GM12878 (cell line): ENCODE data around the gene NCBP2. TPM values are rescaled to one million over a fixed set of nuclear protein-coding genes. Genes with fewer than 3 reads are reported as not detected.

ENCODE experiments used
- ATAC-seq: fragments of 200-7000 bp; cut with Tn5 transposase; 3 replicates; pipeline ENCODE4 v1.9.1; 2020; ENCODE audit warnings: mild to moderate bottlenecking, moderate library complexity
- BruUV-seq: library from RNA; stranded (reverse); fragments of 400-500 nt; replicated peaks from 2 replicates; lab custom pipeline; 2021; lab: Mats Ljungman, UMichigan
- CTCF ChIA-PET: fragments of 300-600 bp; sonication (Branson Sonifier 250); formaldehyde crosslinking; extraction: SDS; loops from one replicate; lab custom pipeline; 2021; ENCODE audit warnings: inconsistent platforms; lab: Yijun Ruan, JAX
- POLR2A ChIA-PET: fragments of 350-600 bp; formaldehyde crosslinking; extraction: SDS; loops from one replicate; lab custom pipeline; 2021; ENCODE audit warnings: inconsistent platforms; lab: Charles Lee
- RAD21 ChIA-PET: fragments of 300-600 bp; sonication (Branson Sonifier 250); formaldehyde crosslinking; loops from one replicate; lab custom pipeline; 2023; ENCODE audit warnings: antibody characterized with exemption; ENCODE audit not compliant: unreplicated experiment; lab: Charles Lee
- SMC1A ChIA-PET: fragments of 300-600 bp; sonication (Branson Sonifier 250); formaldehyde crosslinking; loops from one replicate; lab custom pipeline; 2023; ENCODE audit not compliant: unreplicated experiment, uncharacterized antibody; lab: Charles Lee
- DNase-seq: peaks from one replicate; pipeline ENCODE4 v3.0.0-alpha.2; 2011; ENCODE audit warnings: low read depth, low spot score
- FAIRE-seq: peaks from 3 replicates; lab custom pipeline; 2011; peaks lifted over from hg19 to GRCh38; lab: Jason Lieb, UNC
- H2AFZ ChIP-seq: 2 replicates; pipeline ENCODE4 v1.6.0; 2011; ENCODE audit warnings: low read depth, low read length, control low read depth; ENCODE audit not compliant: control insufficient read depth
- H3K27ac ChIP-seq: 2 replicates; pipeline ENCODE4 v1.5.1; 2011; ENCODE audit warnings: control low read depth; ENCODE audit not compliant: control insufficient read depth, insufficient read depth
- H3K27me3 ChIP-seq, 2 experiments: replicated peaks in 1 of 2; 2 replicates each; pipeline versions ENCODE4 v1.6.0 to v1.6.1; 2011; ENCODE audit warnings: low read length in 1 of 2; ENCODE audit not compliant: control insufficient read depth in 2 of 2, insufficient read depth in 2 of 2
- H3K36me3 ChIP-seq, 2 experiments: 2 replicates each; pipeline ENCODE4 v1.5.1; 2011; ENCODE audit warnings: low read length in 1 of 2; ENCODE audit not compliant: control insufficient read depth in 2 of 2, insufficient read depth in 2 of 2
- H3K4me1 ChIP-seq: 2 replicates; pipeline ENCODE4 v1.6.1; 2011; ENCODE audit warnings: mild to moderate bottlenecking, low read length, moderate library complexity, mixed read lengths; ENCODE audit not compliant: control insufficient read depth, insufficient read depth
- H3K4me2 ChIP-seq: 2 replicates; pipeline ENCODE4 v1.6.0; 2011; ENCODE audit warnings: control low read depth; ENCODE audit not compliant: control insufficient read depth, insufficient read depth
- H3K4me3 ChIP-seq: fragments of 200-600 bp; sonication (generic); 2 replicates; pipeline ENCODE4 v1.5.1; 2016
- H3K79me2 ChIP-seq: 2 replicates; pipeline ENCODE4 v1.6.0; 2011; ENCODE audit warnings: low read length; ENCODE audit not compliant: control insufficient read depth, insufficient read depth
- H3K9ac ChIP-seq: 2 replicates; pipeline ENCODE4 v1.8.0; 2011; ENCODE audit warnings: low read length, control low read depth, mixed read lengths; ENCODE audit not compliant: control insufficient read depth, insufficient read depth
- H3K9me3 ChIP-seq: replicated peaks from 3 replicates; pipeline ENCODE4 v1.5.1; 2011; ENCODE audit warnings: mild to moderate bottlenecking, low read length; ENCODE audit not compliant: control insufficient read depth, insufficient read depth
- H4K20me1 ChIP-seq: 2 replicates; pipeline ENCODE4 v1.6.0; 2011; ENCODE audit not compliant: control insufficient read depth, insufficient read depth
- DPF2 ChIP-seq: fragments of 450-650 bp; IDR thresholded peaks from 2 replicates; pipeline ENCODE4 v1.6.1; 2017; ENCODE audit warnings: mild to moderate bottlenecking
- KAT2A ChIP-seq: conservative IDR thresholded peaks from 2 replicates; pipeline ENCODE4 v1.6.1; 2011; ENCODE audit warnings: low read depth, low read length; ENCODE audit not compliant: control insufficient read depth
- NFXL1 ChIP-seq: fragments of 450-650 bp; IDR thresholded peaks from 2 replicates; pipeline ENCODE4 v1.6.1; 2017; ENCODE audit warnings: antibody characterized with exemption, mild to moderate bottlenecking, borderline replicate concordance
- NRF1 ChIP-seq: conservative IDR thresholded peaks from 2 replicates; pipeline ENCODE4 v1.6.1; 2011; ENCODE audit warnings: mild to moderate bottlenecking, low read depth, low read length, improper control_type of control experiment
- PBX3 ChIP-seq: IDR thresholded peaks from 2 replicates; pipeline ENCODE4 v1.6.1; 2011; ENCODE audit warnings: mild to moderate bottlenecking, low read depth, low read length, moderate library complexity; ENCODE audit not compliant: insufficient replicate concordance
- PML ChIP-seq: IDR thresholded peaks from 2 replicates; pipeline ENCODE4 v1.6.1; 2012; ENCODE audit warnings: low read length, inconsistent platforms
- POLR2A ChIP-seq: IDR thresholded peaks from 2 replicates; pipeline ENCODE4 v1.6.1; 2011; ENCODE audit warnings: low read depth, mild to moderate bottlenecking, low read length
- RCOR1 ChIP-seq: conservative IDR thresholded peaks from 2 replicates; pipeline ENCODE4 v1.6.1; 2012; ENCODE audit warnings: low read depth, low read length, improper control_type of control experiment
- SIX5 ChIP-seq: IDR thresholded peaks from 2 replicates; pipeline ENCODE4 v1.6.1; 2011; ENCODE audit warnings: mild to moderate bottlenecking, low read depth, low read length, moderate library complexity; ENCODE audit not compliant: severe bottlenecking
- ZNF687 ChIP-seq: fragments of 450-650 bp; IDR thresholded peaks from 2 replicates; pipeline ENCODE4 v1.6.1; 2017; ENCODE audit warnings: mild to moderate bottlenecking, moderate library complexity
- WGBS: methylation state at CpG from one replicate; pipeline ENCODE4 v1.1.6; 2016; ENCODE audit warnings: low lambda C conversion rate; ENCODE audit not compliant: insufficient replicate concordance, insufficient coverage; ENCODE audit errors: missing lambda C conversion rate; 5-methylcytosine and 5-hydroxymethylcytosine counted together
- in situ Hi-C: fragments of 300-500 bp; cut with MboI; formaldehyde crosslinking; loops from 9 replicates; pipeline ENCODE4 v1.14.3; 2018; ENCODE audit warnings: mixed read lengths
- intact Hi-C: fragments of 100-400 bp; cut with micrococcal nuclease; formaldehyde crosslinking; loops from one replicate; pipeline ENCODE4 v1.14.2; 2022; ENCODE audit not compliant: unreplicated experiment
- polyA plus RNA-seq, 11 experiments: library from polyadenylated mRNA; depleted of rRNA in 4 of 11; unstranded in 6 of 11; stranded (reverse) in 5 of 11; fragments of >200 nt; fragmentation: Nextera tagmentation in 4 of 11; fragmentation: Illumina TruSeq in 1 of 11; extraction: Ambion mirVana in 4 of 11; extraction: Trizol in 1 of 11; gene quantifications; 1 replicate in 1 of 11; 2 replicates in 10 of 11; pipeline versions ENCODE4 v1.2.1 to v1.2.3, GENCODE V29; 2011 to 2016; ENCODE audit warnings: inconsistent platforms in 2 of 11, missing spikeins in 2 of 11, low read depth in 1 of 11
- total RNA-seq, 4 experiments: library from RNA; depleted of rRNA in 3 of 4; stranded (reverse); fragments of >200 nt in 3 of 4; fragmentation: Illumina TruSeq in 1 of 4; extraction: Trizol in 1 of 4; gene quantifications; 2 replicates each; pipeline versions ENCODE4 v1.2.1 to v1.2.3, GENCODE V29; 2013 to 2021

Gene NCBP2
- total and polyA plus RNA-seq, 10 of the 15 experiments (the other 5 are each of a cell fraction or from before 2014, with no cell fraction given), result 59.6 to 136 (median 96.4) TPM

GRCh38 chr3:196975349-196975748 is 33.0 kb upstream of the NCBP2 start:
- Histone ChIP-seq H3K27ac (no peak overlapping the region), H2AFZ (no peak overlapping the region), H3K79me2 (no peaks in the 10 kb centered on the region), H4K20me1 (no peaks in the 10 kb centered on the region), H3K4me1 (peaks cover 4% of the 10 kb centered on the region; the same call in 1 of the 2 replicates), H3K27me3 (no peaks in the 10 kb centered on the region; a peak in 1 of 4 replicates), H3K9ac (no peak overlapping the region), H3K9me3 (no peaks in the 10 kb centered on the region), H3K36me3 (no peaks in the 10 kb centered on the region), H3K4me2 (no peak overlapping the region), H3K4me3 (no peak overlapping the region)
- TF ChIP-seq POLR2A (no peak), KAT2A (no peak), SIX5 (no peak), DPF2 (no peak), NFXL1 (no peak)
- CTCF ChIA-PET, result interaction anchor here (6.4 kb wide), 1 partner anchor 212 kb away, joined by 41 read pairs; no protein-coding TSS in a partner anchor
- POLR2A ChIA-PET, result no interaction called here
- in situ Hi-C loops (loop anchor here (25.0 kb wide), 1 partner anchor 537 kb away; no protein-coding TSS in a partner anchor), intact Hi-C loops (loop anchor here (5.0 kb wide), 1 partner anchor 527 kb away; no protein-coding TSS in a partner anchor)
- no peak for FAIRE-seq
- RAD21 ChIA-PET, result interaction anchor here (0.9 kb wide), 1 partner anchor 255 kb away, joined by 3 read pairs; no protein-coding TSS in a partner anchor
- SMC1A ChIA-PET, result interaction anchor here (1.3 kb wide), 1 partner anchor 211 kb away, joined by 4 read pairs; no protein-coding TSS in a partner anchor
- WGBS, result 48% methylated on average over 4 of the region's 4 CpGs
- no TSS peak for BruUV-seq
- no peak for ATAC-seq
- no peak for DNase-seq

- FAIRE-seq, result no peak
- intact Hi-C loops (loop anchor here (5.0 kb wide), 1 partner anchor 528 kb away; no protein-coding TSS in a partner anchor), in situ Hi-C loops (loop anchor here (25.0 kb wide), 1 partner anchor 538 kb away; no protein-coding TSS in a partner anchor)
- H3K79me2 ChIP-seq, result no peaks in the 10 kb centered on the region
- no peak overlapping the region for H3K9ac ChIP-seq
- SMC1A ChIA-PET, result no interaction called here
- WGBS, result 68% methylated on average over 5 of the region's 5 CpGs
- H2AFZ ChIP-seq, result no peak overlapping the region
- H3K27ac ChIP-seq, result no peak overlapping the region
- H3K9me3 ChIP-seq, result no peaks in the 10 kb centered on the region
- no peaks in the 10 kb centered on the region for H3K36me3 ChIP-seq
- no TSS peak for BruUV-seq
- no peak for ATAC-seq
- H3K4me1 ChIP-seq, result peaks cover 6% of the 10 kb centered on the region; the same call in 1 of the 2 replicates
- H3K4me2 ChIP-seq, result no peak overlapping the region
- H3K27me3 ChIP-seq, result no peaks in the 10 kb centered on the region; a peak in 1 of 4 replicates
- POLR2A ChIA-PET, result interaction anchor here (0.5 kb wide), 1 partner anchor 114 kb away, joined by 5 read pairs; no protein-coding TSS in a partner anchor
- H3K4me3 ChIP-seq, result no peak overlapping the region
- RAD21 ChIA-PET, result interaction anchor here (0.8 kb wide), 1 partner anchor 213 kb away, joined by 3 read pairs; no protein-coding TSS in a partner anchor
- DNase-seq, result no peak
- no peaks in the 10 kb centered on the region for H4K20me1 ChIP-seq
- CTCF ChIA-PET, result interaction anchor here (0.8 kb wide), 1 partner anchor 214 kb away, joined by 3 read pairs; no protein-coding TSS in a partner anchor
- TF ChIP-seq NRF1 (no peak), RCOR1 (no peak), PML (no peak), PBX3 (no peak), ZNF687 (no peak)
Measured at GRCh38 chr3:196974661-196975060, 32.3 kb upstream of the NCBP2 start.
